ENCODE results near the gene MYO9A.

DNA sequence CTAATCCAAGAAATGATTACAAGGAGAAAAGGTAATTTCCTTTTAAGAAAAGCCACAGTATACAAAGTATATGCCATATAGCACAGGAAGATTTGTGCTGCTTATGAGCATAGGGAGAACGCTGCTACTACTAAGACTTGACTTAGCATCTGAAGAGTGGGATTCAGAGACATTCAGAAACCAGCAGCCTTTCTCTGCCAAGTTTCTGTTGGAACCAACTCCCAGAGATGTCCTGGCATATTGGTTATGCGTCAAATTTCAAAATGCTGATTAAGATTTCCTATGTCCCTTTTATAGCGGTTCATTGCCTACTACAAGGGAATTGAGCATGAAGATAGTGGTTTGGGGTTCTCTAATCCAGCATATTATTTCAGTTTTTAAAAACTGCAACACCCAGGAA lies 302.6 kb downstream of the MYO9A start:
- TF ChIP-seq, protein P1, sequence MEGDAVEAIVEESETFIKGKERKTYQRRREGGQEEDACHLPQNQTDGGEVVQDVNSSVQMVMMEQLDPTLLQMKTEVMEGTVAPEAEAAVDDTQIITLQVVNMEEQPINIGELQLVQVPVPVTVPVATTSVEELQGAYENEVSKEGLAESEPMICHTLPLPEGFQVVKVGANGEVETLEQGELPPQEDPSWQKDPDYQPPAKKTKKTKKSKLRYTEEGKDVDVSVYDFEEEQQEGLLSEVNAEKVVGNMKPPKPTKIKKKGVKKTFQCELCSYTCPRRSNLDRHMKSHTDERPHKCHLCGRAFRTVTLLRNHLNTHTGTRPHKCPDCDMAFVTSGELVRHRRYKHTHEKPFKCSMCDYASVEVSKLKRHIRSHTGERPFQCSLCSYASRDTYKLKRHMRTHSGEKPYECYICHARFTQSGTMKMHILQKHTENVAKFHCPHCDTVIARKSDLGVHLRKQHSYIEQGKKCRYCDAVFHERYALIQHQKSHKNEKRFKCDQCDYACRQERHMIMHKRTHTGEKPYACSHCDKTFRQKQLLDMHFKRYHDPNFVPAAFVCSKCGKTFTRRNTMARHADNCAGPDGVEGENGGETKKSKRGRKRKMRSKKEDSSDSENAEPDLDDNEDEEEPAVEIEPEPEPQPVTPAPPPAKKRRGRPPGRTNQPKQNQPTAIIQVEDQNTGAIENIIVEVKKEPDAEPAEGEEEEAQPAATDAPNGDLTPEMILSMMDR (conservative IDR thresholded peaks at IDR 0.05; ENCODE audit: low read depth, low read length) = no peak
- no peak for TF ChIP-seq EZH2 (IDR thresholded peaks at IDR 0.05; ENCODE audit: borderline replicate concordance, low read depth, low read length, poor library complexity, severe bottlenecking)
